Stimulated activated CD4-positive, alpha-beta T cell treated with anti-CD3 and anti-CD28 coated beads, Interleukin-4, amount 100 ng/mL, for 1 hour (primary cell): Measurements from ENCODE around the gene IFI44.

ENCODE experiments used
- DNase-seq: peaks from one replicate; pipeline ENCODE4 v3.0.0-alpha.2; 2020

IFI44 gene, protein sequence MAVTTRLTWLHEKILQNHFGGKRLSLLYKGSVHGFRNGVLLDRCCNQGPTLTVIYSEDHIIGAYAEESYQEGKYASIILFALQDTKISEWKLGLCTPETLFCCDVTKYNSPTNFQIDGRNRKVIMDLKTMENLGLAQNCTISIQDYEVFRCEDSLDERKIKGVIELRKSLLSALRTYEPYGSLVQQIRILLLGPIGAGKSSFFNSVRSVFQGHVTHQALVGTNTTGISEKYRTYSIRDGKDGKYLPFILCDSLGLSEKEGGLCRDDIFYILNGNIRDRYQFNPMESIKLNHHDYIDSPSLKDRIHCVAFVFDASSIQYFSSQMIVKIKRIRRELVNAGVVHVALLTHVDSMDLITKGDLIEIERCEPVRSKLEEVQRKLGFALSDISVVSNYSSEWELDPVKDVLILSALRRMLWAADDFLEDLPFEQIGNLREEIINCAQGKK

DNA sequence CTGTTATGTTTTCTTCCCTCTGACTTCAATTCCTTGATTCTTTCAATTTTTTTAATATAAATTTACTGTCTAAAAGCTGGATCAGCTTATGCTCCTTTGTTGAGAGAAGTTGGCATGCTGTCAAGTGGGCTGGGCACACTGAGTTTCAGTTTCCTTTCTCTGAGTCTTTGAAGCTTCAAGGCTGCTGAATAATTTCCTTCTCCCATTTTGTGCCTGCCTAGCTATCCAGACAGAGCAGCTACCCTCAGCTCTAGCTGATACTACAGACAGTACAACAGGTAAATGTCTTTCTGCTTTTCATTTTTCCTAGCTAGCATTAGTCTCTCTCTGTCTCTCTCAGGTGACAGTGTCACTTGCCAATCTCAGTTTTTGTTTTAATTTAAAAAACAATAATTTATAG, at the start of gene IFI44:
IFI44 (plus strand) TSS at position 204 of the 400 bp plus-strand sequence. CDS start 365 bp downstream, outside the sequence.
- peak; percentile 67 for DNase-seq

DNA sequence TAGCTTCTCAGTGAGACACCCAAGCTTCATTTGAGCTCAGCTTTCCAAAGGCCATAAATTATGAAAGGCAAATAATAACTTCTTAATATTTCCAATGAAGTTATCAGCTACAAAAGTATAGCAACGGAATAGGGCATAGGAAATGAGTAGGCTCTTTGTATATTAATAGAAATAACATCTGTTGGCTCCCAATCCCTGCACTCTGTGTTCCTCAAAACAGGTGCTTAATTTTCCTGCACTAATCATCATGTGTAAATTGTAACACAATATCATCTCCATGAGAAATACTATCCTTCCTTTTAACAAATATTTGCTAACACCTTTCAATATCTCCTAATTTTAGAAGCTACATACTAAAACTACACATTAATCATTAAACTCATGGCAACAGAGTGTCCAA, 48.6 kb upstream of the IFI44 start:
- no peak for DNase-seq

DNA sequence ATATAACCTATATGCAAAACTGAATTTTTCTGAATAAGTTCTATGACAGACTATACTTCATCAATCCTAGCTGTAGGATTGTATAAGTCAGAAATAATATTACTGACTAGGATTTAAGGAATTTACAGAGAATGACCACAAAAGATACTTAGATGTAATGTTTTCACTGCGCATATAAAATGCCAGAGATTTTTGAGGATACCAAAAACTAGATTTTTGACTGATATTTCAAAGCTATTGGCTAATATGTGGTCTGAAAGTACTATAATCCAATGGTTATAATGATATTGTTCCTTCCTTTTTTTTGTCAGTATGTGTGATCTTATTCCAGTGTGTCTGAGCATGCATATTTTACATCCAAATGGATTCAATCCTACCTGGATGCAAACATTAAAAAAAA, 46.4 kb upstream of the IFI44 start:
- no peak for DNase-seq

DNA sequence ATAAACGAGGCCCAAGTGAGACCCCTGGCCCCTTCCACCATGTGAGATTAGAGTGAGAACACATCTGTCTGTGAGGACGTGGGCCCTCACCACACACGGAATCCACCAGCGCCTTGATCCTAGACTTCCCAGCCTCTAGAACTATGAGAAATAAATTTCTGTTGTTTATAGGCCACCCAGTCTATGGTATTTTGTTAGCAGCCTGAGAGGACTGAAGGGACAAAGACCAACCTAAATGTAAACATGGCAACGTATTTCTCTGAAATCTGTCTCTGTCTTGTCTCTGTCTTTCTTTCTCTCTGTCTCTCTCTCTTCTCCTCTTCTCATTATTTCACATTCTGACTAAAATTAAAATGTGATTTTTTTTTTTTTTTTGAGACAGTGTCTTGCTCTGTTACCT, 45.0 kb upstream of the IFI44 start:
- no peak for DNase-seq

DNA sequence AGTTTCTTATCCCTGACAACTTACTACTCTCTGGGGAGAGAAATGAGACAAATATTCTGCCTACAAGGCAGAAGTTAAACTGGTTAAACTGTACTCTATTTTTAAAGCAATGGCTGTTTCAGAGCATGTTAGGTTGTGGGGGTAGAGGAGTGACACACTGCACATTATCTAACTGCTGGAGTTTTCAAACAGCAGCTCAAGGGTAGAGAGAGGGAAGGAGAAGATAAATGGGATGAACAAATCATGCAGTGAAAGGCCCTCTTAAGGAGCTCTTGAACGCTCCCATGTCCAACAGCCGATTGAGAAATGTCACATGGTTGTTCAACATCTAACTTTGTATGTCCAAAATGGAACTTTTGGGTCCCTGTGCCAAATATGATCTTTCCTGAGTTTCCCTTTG, 43.4 kb upstream of the IFI44 start:
- no peak for DNase-seq

DNA sequence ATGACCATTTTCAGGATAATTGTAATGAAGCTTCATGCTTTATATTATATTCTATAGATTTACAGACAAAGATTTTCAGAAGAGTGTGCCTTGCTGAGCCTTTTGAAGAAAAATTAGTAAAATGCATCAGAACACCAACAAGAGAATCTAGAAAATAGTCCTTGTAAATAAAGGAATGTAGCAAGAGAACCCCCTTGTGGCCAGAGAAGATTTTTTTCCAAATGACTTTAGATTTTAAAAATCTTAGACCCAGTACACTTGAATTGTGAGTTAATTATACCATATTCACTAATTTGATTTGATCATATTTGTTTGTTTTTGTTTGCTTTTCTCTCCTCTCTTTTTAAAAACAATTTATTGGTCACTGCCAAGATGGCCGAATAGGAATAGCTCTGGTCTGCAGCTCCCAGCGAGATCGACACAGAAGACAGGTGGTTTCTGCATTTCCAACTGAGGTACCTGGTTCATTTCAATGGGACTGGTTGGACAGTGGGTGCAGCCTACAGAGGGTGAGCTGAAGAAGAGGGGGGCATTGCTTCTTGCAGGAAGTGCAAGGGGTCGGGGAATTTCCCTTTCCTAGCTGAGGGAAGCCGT, 42.2 kb upstream of the IFI44 start:
- DNase-seq, result no peak

DNA sequence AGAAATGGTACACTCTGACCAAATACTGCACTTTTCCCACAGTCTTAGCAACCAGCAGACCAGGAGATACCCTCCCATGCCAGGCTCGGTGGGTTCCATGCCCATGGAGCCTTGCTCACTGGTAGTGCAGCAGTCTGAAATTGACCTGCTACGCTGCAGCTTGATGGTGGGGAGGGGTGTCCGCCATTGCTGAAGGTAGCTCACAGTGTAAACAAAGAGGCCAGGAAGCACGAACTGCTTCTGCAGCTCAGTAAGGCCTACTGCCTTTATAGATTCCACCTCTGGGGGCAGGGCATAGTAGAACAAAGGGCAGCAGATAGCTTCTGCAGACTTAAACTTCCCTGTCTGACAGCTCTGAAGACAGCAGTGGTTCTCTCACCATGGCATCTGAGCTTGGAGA, 41.7 kb upstream of the IFI44 start:
- DNase-seq, result no peak

DNA sequence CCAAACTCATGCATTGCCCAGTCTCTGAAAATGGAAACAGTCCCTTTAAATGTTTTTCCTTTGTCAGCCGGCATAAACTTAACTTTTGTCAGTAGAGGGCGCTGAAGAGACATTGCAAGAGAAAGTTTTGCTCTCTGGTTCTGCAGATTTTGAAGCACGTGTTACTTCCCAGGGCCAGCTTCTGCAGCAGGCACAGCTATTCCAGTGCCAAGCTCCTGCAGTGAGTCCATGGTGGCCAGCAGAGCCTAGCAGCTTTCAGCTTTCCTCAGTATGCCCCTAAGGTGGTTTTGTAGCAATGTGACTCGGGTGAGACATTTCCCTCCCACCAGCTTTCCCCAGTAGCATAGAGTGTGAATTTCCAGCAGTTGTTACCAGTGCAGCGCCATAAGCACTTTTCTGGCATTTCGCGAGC, 32.0 kb upstream of the IFI44 start:
- peak; percentile 12 for DNase-seq

DNA sequence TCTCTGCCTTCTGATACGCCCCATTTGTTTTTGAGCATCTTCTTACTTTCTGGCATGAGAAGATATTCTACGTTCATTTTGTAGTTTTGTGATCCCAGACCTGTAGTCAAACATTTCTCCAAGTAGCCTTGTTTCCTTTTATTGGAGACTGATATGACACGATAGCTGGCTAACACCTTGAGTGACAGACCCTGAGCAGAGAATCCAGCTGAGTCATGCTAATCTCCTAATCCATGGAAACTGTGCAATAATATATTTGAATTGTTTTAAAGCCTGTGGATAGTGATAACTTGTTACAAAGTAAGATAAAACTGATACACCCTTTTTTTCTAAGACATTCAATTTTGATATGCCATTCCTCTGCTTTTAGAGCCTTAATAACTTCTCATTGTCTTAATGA, 30.6 kb upstream of the IFI44 start:
- DNase-seq, result no peak

DNA sequence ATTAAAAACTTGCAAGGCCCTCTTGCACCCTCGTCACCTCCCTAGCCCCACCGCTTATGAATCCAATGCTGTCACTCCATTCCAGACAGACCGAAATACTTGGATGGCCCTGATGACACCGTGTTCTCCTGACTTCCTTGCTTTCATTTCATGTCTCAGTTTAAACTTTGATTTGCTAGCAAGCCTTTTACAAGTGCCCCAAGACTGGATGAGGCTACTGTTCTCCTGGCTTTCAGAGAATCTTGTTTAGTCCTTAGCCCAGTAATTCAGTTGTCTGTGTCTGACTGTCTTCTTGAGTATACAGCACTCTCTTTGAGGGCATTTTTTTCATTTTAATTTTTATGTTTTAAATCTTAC, 30.2 kb upstream of the IFI44 start:
- no peak for DNase-seq

DNA sequence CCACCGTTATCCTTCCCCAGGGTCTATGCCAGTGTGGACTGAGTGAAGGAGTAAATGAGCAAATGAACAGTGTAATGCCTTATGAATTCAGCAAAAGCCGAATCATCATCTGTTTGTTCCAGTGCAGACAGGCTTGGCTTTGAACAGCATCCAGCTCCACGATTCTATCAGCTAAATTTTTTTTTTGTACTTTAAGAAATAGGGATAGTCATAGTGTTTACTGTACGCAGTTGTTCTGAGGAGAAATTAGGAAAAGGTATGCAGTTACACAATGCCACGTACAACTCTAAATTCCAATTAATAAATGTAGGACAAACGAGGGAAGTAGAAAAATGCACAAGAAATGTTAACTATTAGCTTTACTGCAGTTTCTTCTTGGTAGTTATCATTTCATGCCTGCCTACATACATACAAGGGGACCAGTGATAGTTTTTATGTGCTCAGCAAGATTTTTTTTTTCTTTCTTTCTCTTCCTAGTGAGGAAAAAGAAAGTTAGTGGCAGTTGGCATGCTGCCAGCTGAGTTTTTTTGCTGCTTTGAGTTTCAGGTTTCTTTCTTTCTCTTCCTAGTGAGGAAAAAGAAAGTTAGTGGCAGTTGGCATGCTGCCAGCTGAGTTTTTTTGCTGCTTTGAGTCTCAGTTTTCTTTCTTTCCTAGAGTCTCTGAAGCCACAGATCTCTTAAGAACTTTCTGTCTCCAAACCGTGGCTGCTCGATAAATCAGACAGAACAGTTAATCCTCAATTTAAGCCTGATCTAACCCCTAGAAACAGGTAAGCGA, 29.6 kb upstream of the IFI44 start, which contains the start of gene IFI44L:
IFI44L (plus strand) TSS at position 646 of the 777 bp plus-strand sequence. CDS start 7,468 bp downstream, outside the sequence.
- peak; percentile 68 for DNase-seq

DNA sequence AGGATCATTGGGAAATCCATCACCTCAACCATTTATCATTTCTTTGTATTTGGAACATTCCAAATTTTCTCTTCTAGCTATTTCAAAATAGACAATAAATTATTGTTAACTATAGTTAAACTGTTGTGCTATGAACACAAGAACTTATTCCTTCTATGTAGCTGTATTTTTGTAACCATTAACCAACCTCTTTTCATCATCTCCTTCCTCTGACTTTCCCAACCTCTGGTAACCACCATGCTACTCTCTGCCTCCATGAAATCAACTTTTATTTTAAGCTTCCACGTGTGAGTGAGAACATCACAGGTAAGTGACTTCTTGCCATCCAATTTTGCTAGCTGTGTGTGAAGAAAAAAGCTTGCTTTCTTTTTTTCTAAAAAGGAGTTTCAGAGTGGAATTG, 29.0 kb upstream of the IFI44 start:
- DNase-seq, result no peak

DNA sequence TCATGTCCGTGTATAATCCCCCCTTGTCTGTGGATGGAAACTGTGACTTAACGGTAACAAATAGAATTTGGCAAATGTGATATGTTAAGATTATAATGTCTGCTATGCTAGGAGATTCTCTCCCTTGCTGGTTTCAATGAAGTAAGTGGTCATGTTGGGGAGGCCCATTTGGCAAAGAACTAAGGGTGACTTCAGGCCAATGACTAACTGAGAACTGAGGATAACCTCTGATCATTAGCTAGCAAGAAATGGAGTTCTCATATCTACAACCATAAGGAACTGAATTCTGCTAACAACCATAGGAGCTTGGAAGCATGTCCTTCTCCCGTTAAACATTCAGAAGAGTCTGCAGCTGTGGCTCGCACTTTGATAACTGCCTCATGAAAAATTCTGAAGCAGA, 27.1 kb upstream of the IFI44 start:
- no peak for DNase-seq

DNA sequence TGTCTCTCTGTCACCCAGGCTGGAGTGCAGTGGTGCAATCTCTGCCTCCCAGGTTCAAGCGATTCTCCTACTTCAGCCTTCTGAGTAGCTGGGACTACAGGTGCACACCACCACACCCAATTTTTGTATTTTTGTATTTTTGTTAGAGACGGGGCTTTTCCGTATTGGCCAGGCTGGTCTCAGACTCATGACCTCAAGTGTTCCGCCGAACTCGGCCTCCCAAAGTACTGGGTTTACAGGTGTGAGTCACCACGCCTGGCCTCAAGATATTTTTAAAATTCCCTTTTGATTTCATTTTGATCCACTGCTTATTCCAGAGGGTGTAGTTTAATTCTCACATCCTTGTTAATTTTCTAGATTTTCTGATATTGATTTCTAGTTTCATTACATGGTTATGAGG, 25.6 kb upstream of the IFI44 start:
- no peak for DNase-seq

DNA sequence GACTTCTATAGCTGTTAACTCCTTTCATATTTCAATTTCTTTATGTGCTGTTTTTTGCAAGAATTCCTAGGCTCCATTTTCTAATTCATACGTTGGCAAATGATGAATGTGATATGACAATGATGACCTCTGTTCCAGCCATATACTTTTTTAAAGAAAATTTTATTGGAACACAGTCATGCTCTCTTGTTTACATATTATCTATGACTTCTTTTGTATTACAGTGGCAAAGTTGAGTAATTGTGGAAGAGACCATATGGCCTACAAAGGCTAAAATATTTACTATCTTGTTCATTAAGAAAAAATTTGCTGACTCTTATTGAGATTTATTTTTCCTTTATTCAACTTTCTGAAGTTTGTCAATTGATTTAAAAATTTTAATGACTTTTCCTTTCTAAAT, 22.3 kb upstream of the IFI44 start:
- no peak for DNase-seq

DNA sequence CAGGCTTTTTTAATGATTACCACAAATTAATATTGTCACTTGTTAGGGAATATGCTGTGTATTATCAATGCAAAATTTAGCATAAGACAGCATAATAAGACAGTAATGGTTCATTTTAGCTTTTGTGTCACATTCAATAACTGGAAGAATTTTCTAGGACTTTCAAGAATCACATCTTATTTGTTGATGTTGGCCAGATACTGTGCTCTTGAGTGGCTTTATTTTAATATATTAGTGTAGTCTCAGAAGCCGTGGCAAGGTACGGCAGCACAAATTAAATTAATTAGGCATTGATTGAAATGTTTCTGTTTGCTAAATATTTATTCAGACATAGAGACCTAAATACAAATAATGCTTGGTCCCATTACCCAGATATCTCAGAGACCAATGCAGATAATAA, 19.0 kb upstream of the IFI44 start:
- no peak for DNase-seq

DNA sequence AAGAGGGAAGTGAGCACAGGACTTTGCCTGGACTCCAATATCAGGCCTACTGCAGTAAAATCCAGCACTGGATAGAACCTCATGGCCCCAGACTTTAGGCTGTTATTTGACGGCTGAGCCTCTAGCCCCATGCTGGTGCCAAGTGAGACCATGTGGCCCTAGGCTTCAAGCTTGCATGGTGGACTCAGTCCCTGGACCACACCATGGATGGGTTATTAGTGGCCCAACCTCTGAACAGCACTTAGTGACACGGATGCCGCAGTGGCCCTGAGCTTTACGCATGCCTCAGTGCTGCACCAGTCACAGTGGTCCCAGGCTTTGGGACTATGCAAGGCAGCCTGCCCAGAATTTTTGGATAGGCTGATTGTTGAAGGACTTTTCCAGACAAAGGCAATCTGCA, 16.4 kb upstream of the IFI44 start:
- no peak for DNase-seq

DNA sequence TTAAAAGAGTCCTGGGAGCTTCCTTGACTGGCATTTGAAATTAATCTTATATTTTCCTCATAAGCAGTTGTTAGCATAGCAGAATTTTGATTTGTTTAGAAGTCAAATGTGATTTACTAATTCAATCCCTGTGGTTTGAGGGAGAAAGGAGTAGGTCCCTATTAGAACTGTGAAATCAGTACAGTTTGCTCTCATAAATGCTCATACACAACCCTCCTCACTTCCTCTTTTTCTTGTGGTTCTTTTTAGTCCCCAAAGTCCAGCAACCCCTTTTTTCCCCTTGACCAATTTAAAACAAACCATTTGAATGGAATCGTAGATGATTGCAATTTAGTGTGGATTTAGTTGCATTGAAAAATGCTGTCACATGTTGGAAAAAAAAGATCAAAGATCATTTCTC, 9.2 kb upstream of the IFI44 start:
- no peak for DNase-seq

DNA sequence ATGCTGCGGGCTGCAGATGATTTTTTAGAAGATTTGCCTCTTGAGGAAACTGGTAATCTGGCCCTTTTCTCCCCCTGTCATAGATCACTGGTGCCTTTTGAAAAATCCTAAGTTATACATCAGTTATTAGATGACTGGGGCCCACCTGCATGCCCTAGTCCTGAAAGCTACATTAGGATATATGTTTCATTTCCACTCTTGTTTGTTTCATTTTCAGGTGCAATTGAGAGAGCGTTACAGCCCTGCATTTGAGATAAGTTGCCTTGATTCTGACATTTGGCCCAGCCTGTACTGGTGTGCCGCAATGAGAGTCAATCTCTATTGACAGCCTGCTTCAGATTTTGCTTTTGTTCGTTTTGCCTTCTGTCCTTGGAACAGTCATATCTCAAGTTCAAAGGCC, 8.1 kb upstream of the IFI44 start:
- DNase-seq, result no peak

DNA sequence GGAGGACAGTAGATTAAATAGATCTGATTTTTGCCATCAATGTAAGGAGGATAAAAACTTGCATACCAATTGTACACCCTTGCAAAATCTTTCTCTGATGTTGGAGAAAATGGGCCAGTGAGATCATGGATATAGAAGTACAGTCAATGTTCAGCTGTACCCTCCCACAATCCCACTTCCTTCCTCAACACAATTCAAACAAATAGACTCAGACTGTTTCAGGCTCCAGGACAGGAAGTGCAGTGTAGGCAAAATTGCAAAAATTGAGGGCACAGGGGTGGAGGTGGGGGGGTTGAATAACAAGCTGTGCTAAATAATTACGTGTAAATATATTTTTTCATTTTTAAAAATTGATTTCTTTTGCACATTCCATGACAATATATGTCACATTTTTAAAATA, 3.9 kb upstream of the IFI44 start:
- no peak for DNase-seq

DNA sequence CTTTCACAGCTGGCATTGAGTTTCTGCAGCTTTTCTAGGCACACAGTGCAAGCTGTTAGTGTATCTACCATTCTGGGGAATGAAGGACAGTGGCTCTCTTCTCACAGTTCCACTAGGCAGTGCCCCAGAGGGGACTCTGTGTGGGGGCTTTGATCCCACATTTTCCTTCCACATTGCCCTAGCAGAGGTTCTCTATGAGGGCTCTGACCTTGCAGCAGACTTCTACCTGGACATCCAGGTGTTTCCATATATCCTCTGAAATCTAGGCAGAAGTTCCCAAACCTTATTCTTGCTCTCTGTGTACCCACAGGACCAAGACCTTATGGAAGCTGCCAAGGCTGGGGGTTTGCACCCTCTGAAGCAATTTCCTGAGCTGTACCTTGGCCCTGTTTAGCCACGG, 2.4 kb upstream of the IFI44 start:
- no peak for DNase-seq

DNA sequence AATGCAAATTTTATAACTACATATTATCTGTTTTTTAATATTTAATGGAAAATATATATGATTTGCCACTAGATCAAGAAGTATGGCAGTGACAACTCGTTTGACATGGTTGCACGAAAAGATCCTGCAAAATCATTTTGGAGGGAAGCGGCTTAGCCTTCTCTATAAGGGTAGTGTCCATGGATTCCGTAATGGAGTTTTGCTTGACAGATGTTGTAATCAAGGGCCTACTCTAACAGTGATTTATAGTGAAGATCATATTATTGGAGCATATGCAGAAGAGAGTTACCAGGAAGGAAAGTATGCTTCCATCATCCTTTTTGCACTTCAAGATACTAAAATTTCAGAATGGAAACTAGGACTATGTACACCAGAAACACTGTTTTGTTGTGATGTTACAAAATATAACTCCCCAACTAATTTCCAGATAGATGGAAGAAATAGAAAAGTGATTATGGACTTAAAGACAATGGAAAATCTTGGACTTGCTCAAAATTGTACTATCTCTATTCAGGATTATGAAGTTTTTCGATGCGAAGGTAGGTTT, 556 bp downstream of the IFI44 start:
- no peak for DNase-seq

DNA sequence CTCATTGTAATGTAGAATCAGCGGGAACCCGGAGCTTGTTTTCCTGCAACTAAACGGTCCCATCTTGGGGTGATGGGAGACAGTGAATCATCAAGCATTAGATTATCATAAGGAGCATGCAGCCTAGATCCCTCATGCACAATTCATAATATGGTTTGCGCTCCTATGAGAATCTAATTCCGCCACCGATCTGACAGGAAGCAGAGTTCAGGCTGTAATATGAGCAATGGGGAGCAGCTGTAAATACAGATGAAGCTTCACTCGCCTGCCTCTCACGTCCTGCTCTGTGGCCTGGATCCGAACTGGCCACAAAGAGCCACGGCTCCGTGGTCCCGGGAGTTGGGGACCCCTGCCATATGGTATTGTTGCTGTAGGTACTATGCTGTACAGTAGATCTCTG, 1.6 kb downstream of the IFI44 start:
- no peak for DNase-seq
